Astrocyte (in vitro differentiated cells and primary cell): ENCODE measurements around the gene GAD2. TPM values are rescaled to one million over a fixed set of nuclear protein-coding genes. Genes with fewer than 3 reads are reported as not detected.

Experiments
- DNase-seq: peaks from one replicate; pipeline ENCODE4 v3.0.0-alpha.2; 2010; ENCODE audit warnings: low read depth
- FAIRE-seq: peaks from 2 replicates; lab custom pipeline; 2011; peaks lifted over from hg19 to GRCh38; lab: Jason Lieb, UNC
- H2AFZ ChIP-seq: 2 replicates; pipeline ENCODE4 v1.6.0; 2012; ENCODE audit warnings: low read depth, low read length, inconsistent platforms
- H3K27ac ChIP-seq: 2 replicates; pipeline ENCODE4 v1.5.1; 2011; ENCODE audit warnings: low read depth, low read length, inconsistent platforms
- H3K27me3 ChIP-seq: 2 replicates; pipeline ENCODE4 v1.6.0; 2011; ENCODE audit warnings: low read length, inconsistent platforms; ENCODE audit not compliant: insufficient read depth
- H3K36me3 ChIP-seq: 2 replicates; pipeline ENCODE4 v1.5.1; 2011; ENCODE audit warnings: low read length, inconsistent platforms; ENCODE audit not compliant: insufficient read depth
- H3K4me1 ChIP-seq: 2 replicates; pipeline ENCODE4 v1.5.1; 2011; ENCODE audit warnings: low read length, inconsistent platforms; ENCODE audit not compliant: insufficient read depth
- H3K4me2 ChIP-seq: 2 replicates; pipeline ENCODE4 v1.6.0; 2012; ENCODE audit warnings: low read length, inconsistent platforms
- H3K4me3 ChIP-seq: 2 replicates; pipeline ENCODE4 v1.5.1; 2011; ENCODE audit warnings: low read depth, mild to moderate bottlenecking, low read length, inconsistent platforms; ENCODE audit not compliant: insufficient read depth
- H3K79me2 ChIP-seq: 2 replicates; pipeline ENCODE4 v1.6.0; 2012; ENCODE audit warnings: mild to moderate bottlenecking, low read length, inconsistent platforms; ENCODE audit not compliant: insufficient read depth
- H3K9ac ChIP-seq: 2 replicates; pipeline ENCODE4 v1.6.0; 2012; ENCODE audit warnings: mild to moderate bottlenecking, low read length, inconsistent platforms
- H3K9me3 ChIP-seq: 2 replicates; pipeline ENCODE4 v1.5.1; 2012; ENCODE audit warnings: low read depth, mild to moderate bottlenecking, low read length, inconsistent platforms; ENCODE audit not compliant: insufficient read depth
- H4K20me1 ChIP-seq: 2 replicates; pipeline ENCODE4 v1.6.0; 2012; ENCODE audit warnings: low read length, inconsistent platforms; ENCODE audit not compliant: insufficient read depth
- H3K27ac Mint-ChIP-seq: one replicate; pipeline ENCODE4 v1.8.0; 2021; ENCODE audit warnings: mild to moderate bottlenecking, mixed read lengths; ENCODE audit not compliant: unreplicated experiment
- H3K27me3 Mint-ChIP-seq: one replicate; pipeline ENCODE4 v1.8.0; 2021; ENCODE audit warnings: low read depth, mixed read lengths; ENCODE audit not compliant: unreplicated experiment
- H3K36me3 Mint-ChIP-seq: one replicate; pipeline ENCODE4 v1.8.0; 2021; ENCODE audit warnings: low read depth, mixed read lengths; ENCODE audit not compliant: unreplicated experiment
- H3K4me1 Mint-ChIP-seq: one replicate; pipeline ENCODE4 v1.8.0; 2021; ENCODE audit warnings: low read depth, mixed read lengths; ENCODE audit not compliant: unreplicated experiment
- H3K4me3 Mint-ChIP-seq: one replicate; pipeline ENCODE4 v1.8.0; 2021; ENCODE audit warnings: mild to moderate bottlenecking, moderate library complexity, mixed read lengths; ENCODE audit not compliant: unreplicated experiment
- H3K9me3 Mint-ChIP-seq: one replicate; pipeline ENCODE4 v1.8.0; 2021; ENCODE audit warnings: mild to moderate bottlenecking, mixed read lengths; ENCODE audit not compliant: unreplicated experiment
- EZH2 ChIP-seq: IDR thresholded peaks from 2 replicates; pipeline ENCODE4 v1.6.1; 2012; ENCODE audit warnings: mild to moderate bottlenecking, low read length, inconsistent platforms; ENCODE audit not compliant: insufficient read depth
- total RNA-seq: library from RNA; stranded (reverse); gene quantifications from 2 replicates; pipeline ENCODE4 v1.2.1, GENCODE V29; 2021
- TF ChIP-seq, protein P1 (sequence below): IDR thresholded peaks from 2 replicates; pipeline ENCODE4 v1.5.1; 2011; ENCODE audit warnings: low read depth, mild to moderate bottlenecking, inconsistent platforms, low read length, moderate library complexity; ENCODE audit not compliant: insufficient read depth

GAD2 gene
- total RNA-seq, 1 donor from 2014 or later = not detected

DNA sequence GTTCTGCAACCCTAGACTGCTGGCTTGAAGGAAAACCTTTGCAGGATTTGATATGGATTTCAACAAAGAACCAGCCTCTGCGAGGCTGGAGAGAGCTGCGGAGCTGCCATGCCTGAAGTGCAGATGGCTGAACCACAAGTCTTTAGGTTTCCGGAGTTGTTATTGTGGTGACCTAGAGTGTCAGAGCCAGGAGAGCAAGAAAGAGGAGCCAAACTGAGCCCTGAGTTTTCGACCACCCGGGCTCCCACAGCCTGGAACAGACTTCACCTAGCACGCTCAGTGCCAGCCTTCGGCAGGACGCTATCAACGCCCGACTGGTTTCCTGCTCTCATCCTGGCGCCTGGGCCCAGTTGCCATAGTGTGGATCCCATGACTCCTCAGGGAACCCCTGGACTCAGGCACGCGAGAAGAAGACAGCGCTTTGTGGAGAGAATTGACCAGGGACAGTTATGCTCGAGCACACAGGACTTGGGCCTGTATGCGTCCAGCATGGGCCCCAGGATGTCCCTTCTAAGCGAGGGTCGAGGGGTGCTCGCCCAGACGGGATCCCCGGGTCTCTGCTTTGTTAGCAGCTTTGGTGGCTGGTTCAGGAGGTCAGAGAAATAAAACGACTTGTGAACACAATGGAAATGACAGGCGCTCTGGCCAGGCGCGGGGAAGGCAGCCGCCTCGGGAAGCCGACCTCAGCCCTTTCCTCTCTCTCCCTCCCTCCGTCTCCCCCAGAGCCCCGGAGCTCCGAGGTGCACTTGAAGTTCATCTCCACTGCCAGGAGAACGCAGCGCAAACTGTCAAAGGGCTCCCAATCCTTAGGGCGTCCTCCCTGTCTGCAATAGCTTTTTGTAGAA, 1.8 kb upstream of the GAD2 start:
- H3K36me3 ChIP-seq = no peaks in the 10 kb centered on the region
- no peak overlapping the region for H3K9ac ChIP-seq
- H3K27ac ChIP-seq = no peak overlapping the region
- Mint-ChIP-seq H3K27me3 (peaks cover 73% of the 10 kb centered on the region), H3K36me3 (no peaks in the 10 kb centered on the region), H3K4me3 (peak overlapping the region; percentile 4), H3K27ac (no peak overlapping the region), H3K4me1 (no peaks in the 10 kb centered on the region), H3K9me3 (peaks cover 6% of the 10 kb centered on the region)
- H3K79me2 ChIP-seq = no peaks in the 10 kb centered on the region
- FAIRE-seq = no peak
- no peak for DNase-seq
- peaks cover 3% of the 10 kb centered on the region for H4K20me1 ChIP-seq
- no peaks in the 10 kb centered on the region for H3K9me3 ChIP-seq
- TF ChIP-seq, protein P1, sequence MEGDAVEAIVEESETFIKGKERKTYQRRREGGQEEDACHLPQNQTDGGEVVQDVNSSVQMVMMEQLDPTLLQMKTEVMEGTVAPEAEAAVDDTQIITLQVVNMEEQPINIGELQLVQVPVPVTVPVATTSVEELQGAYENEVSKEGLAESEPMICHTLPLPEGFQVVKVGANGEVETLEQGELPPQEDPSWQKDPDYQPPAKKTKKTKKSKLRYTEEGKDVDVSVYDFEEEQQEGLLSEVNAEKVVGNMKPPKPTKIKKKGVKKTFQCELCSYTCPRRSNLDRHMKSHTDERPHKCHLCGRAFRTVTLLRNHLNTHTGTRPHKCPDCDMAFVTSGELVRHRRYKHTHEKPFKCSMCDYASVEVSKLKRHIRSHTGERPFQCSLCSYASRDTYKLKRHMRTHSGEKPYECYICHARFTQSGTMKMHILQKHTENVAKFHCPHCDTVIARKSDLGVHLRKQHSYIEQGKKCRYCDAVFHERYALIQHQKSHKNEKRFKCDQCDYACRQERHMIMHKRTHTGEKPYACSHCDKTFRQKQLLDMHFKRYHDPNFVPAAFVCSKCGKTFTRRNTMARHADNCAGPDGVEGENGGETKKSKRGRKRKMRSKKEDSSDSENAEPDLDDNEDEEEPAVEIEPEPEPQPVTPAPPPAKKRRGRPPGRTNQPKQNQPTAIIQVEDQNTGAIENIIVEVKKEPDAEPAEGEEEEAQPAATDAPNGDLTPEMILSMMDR = no peak
- TF ChIP-seq EZH2 = no peak
- peaks cover 80% of the 10 kb centered on the region for H3K27me3 ChIP-seq
- peaks cover 6% of the 10 kb centered on the region for H3K4me1 ChIP-seq
- no peak overlapping the region for H2AFZ ChIP-seq
- no peak overlapping the region for H3K4me3 ChIP-seq
- H3K4me2 ChIP-seq = no peak overlapping the region

GRCh38 chr10:26215396-26215934, 1.1 kb upstream of the GAD2 start:
- H2AFZ ChIP-seq = no peak overlapping the region
- no peaks in the 10 kb centered on the region for H3K9me3 ChIP-seq
- H3K9ac ChIP-seq = no peak overlapping the region
- peak overlapping the region; percentile 79 for H3K4me2 ChIP-seq
- H3K36me3 ChIP-seq = no peaks in the 10 kb centered on the region
- Mint-ChIP-seq H3K27ac (no peak overlapping the region), H3K36me3 (no peaks in the 10 kb centered on the region), H3K9me3 (peaks cover 6% of the 10 kb centered on the region), H3K4me3 (peak overlapping the region; percentile 4), H3K4me1 (no peaks in the 10 kb centered on the region), H3K27me3 (peaks cover 80% of the 10 kb centered on the region)
- no peak for FAIRE-seq
- TF ChIP-seq EZH2 = no peak
- TF ChIP-seq, protein P1 = no peak
- DNase-seq = no peak
- H4K20me1 ChIP-seq = peaks cover 3% of the 10 kb centered on the region
- H3K27me3 ChIP-seq = peaks cover 86% of the 10 kb centered on the region
- H3K27ac ChIP-seq = no peak overlapping the region
- peaks cover 6% of the 10 kb centered on the region for H3K4me1 ChIP-seq
- H3K4me3 ChIP-seq = no peak overlapping the region
- no peaks in the 10 kb centered on the region for H3K79me2 ChIP-seq
